ENCODE results near the gene PLCB4.

DNA sequence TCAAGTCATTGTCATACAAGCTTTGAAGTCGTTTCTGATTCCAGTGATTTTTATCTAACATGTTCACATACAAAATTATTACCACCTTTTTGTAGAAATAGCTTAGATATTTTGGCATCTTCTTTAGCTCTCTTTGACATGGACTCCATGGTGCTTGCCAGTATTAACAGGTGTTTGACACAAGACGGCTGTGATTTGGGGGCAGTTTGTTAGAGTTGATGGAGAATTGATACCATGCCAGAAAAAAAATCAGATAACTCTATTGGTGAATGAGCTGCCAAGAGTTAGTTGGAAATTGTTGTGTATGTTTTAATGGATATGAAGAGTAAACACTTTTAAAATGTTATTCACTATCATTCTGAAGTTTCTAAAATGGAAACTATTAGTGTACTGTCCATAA is 298.9 kb downstream of the PLCB4 start:
- TF ChIP-seq, protein P1, sequence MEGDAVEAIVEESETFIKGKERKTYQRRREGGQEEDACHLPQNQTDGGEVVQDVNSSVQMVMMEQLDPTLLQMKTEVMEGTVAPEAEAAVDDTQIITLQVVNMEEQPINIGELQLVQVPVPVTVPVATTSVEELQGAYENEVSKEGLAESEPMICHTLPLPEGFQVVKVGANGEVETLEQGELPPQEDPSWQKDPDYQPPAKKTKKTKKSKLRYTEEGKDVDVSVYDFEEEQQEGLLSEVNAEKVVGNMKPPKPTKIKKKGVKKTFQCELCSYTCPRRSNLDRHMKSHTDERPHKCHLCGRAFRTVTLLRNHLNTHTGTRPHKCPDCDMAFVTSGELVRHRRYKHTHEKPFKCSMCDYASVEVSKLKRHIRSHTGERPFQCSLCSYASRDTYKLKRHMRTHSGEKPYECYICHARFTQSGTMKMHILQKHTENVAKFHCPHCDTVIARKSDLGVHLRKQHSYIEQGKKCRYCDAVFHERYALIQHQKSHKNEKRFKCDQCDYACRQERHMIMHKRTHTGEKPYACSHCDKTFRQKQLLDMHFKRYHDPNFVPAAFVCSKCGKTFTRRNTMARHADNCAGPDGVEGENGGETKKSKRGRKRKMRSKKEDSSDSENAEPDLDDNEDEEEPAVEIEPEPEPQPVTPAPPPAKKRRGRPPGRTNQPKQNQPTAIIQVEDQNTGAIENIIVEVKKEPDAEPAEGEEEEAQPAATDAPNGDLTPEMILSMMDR (conservative IDR thresholded peaks at IDR 0.05 in 1 of 2, IDR thresholded peaks at IDR 0.05 in 1 of 2; ENCODE audit: low read depth in 1 of 2, low read length in 2 of 2) = no peak
- TF ChIP-seq EZH2 (IDR thresholded peaks at IDR 0.05; ENCODE audit: low read length, missing control alignments) = no peak

Data from fibroblast of lung (primary cell).